HL-60/S4 treated with phorbol 12-myristate 13-acetate at 8.2 ng/mL for 4 days and 3 days (cell line): ENCODE measurements around the gene ZNF506.
"Not testable (repeated sequence)": the region's sequence is repeated elsewhere in the genome, so short reads cannot be mapped to it uniquely, and the experiment has no call there.

Experiments used
- in situ Hi-C: fragments of 300-500 bp; cut with MboI; formaldehyde crosslinking; loops from 2 replicates; pipeline ENCODE4 v1.15.0; 2022; ENCODE audit warnings: low sequenced_read_pairs

Gene ZNF506

GRCh38 chr19:19781791-19782190 is 39.8 kb downstream of the ZNF506 start:
- in situ Hi-C loops, result not testable (repeated sequence)

DNA sequence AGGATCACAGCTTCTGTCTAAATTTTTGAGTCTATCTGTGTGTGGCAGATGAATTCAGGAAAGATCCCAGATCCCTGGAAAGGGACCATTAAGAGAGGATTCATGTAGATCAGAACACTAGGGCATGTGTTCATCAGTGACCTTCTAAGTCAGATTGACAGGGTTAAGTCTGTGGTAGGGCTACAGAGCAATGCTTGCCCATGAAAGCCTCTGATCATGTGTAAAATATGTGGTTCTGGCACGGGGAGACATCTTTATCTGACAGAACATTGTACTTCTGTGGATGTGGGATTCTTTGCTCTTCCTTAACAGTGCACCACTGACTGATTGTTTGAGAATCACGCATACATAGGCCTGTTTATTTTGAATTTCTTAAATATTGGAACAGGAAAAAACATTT is 42.9 kb downstream of the ZNF506 start:
- in situ Hi-C loops, result no loop called here

GRCh38 chr19:19777692-19778091 is 43.9 kb downstream of the ZNF506 start:
- in situ Hi-C loops, result no loop called here

GRCh38 chr19:19776206-19777008 is 45.1 kb downstream of the ZNF506 start:
- in situ Hi-C loops, result no loop called here

DNA sequence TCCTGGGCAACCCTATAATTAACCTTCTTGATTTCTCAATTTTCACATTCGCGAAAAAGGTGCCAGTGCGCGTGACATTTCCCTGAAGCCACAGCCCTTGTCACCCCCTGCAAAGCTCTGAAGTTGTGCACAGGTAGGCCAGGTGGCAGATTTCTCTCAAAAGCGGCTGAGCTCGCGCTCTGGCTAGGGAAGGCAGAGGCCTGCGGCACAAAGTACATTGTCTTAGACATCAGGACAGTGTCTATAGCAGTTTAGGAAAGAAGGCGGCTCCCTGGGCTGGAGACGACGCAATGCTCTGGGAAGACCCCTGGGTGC is 45.7 kb downstream of the ZNF506 start:
- in situ Hi-C loops, result no loop called here

- in situ Hi-C loops, result no loop called here
Observed at GRCh38 chr19:19774354-19775033, 47.1 kb downstream of the ZNF506 start.

- in situ Hi-C loops, result not testable (repeated sequence)
Observed at GRCh38 chr19:19771963-19772362, 49.6 kb downstream of the ZNF506 start.

- in situ Hi-C loops, result not testable (repeated sequence)
Observed at GRCh38 chr19:19769971-19770370, 51.6 kb downstream of the ZNF506 start.

GRCh38 chr19:19758164-19758563 is 63.4 kb downstream of the ZNF506 start:
- in situ Hi-C loops, result no loop called here

DNA sequence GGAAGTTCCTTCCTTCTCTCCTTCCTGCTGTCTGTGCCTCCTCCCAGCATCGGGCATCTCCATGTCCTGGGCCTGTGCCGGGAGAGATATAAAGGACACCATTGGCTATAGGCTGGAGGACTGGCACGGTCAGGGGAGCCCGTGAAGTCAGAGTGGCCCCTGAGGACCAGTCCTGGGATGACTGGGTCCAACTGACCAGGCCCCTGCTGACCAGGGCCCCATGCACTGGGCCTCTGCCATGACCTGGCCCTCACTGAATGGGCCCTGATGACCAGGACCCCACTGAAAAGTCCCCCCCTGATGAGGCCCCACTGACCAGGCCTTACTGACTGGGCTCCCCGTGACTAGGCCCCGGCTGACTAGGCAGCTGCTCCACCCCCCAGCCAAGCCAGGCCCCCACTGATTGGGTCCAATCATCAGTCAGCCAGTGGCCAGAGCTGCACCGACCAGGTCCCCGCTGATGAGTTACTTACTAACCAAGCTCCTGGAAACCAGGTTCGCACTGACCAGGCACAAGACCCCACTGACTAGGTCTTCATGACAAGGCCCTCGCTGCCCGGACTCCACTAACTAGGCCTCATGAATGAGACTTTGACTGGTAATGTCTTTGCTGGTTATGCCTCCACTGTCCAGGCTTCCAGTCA is 68.7 kb downstream of the ZNF506 start:
- in situ Hi-C loops, result no loop called here

GRCh38 chr19:19751846-19752245 is 69.7 kb downstream of the ZNF506 start:
- in situ Hi-C loops, result no loop called here

GRCh38 chr19:19750842-19751790 is 70.4 kb downstream of the ZNF506 start:
- in situ Hi-C loops, result no loop called here

DNA sequence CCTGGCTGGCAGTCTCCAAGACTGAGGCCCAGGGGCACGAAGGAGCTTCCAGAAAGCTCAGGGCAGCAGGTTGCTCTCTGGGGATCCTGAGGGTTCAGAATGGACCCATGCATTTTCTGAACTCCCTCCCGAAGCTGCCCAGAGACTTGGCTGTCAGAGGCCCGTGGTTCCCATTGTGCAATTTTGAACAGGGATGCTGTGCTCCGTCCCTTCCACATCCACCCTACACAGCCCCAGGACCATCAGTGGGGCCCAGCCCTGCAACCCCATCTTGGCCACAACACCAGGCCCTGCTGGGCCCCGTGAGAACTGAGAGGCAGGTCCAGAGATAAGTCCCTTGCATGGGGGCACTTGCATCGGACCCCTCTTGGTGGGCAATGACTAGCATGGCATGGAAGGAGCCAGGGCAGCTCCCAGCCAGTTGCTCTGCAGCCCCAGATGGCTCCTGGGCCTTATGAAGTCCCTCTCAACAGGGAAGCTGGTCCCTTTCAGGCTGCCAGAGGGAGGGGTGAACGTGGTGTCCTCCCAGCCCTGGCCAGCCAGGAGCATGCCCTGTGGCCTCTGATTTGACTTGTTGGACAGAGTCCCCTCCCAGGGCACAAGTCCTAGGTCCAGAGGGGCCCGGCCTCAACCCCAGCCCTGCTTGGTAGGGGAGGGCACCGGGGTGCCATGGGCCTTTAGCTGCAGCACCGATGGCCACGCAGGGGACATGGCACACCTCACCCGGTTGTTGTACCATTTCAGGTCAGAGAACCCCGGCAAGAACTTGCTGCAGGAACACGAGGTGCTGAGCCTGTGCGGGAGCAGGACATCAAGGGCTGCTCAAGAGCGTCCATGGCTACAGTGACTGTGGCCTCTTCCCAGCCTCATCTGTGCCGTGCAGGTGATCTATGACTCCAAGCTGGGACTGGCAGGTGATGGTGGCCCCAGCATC is 71.4 kb downstream of the ZNF506 start:
- in situ Hi-C loops, result no loop called here

DNA sequence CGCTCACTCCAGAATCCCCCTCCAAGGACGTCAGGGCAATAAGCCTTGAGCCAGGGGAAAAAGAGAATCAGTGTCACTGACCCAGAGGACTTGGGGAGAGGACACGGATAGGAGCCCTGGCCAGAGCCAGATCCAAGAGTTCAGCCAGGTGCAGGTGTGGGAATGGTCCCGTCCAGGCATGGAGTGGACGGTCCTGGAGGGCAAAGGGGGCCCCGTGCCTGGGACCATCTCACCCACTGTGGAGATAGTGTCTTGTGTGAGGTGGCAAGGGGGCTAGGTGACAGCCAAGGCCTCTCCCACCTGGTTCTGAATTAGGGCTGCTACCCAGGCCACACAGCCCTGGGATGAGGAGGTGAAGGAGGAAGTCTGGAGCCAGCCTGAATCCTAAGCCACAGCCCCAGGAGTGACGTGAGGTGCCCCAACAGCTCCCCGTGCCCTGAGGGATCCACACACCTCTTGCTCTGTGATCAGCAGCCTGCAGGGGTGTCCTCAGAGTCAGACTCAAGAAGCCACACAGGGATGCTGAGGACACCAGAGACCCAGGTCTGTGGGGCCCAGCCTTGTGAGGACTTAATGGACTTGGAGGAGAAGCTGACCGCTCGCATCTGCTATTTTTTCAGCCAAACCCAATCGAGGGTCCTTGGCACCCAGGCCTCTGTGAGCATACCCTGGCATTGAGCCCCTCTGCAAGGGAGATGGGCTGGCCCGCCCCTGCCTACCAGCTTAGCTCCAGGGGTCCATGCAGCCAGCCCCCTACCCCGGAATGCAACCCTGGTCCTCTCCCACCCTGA is 72.2 kb downstream of the ZNF506 start:
- in situ Hi-C loops, result no loop called here

DNA sequence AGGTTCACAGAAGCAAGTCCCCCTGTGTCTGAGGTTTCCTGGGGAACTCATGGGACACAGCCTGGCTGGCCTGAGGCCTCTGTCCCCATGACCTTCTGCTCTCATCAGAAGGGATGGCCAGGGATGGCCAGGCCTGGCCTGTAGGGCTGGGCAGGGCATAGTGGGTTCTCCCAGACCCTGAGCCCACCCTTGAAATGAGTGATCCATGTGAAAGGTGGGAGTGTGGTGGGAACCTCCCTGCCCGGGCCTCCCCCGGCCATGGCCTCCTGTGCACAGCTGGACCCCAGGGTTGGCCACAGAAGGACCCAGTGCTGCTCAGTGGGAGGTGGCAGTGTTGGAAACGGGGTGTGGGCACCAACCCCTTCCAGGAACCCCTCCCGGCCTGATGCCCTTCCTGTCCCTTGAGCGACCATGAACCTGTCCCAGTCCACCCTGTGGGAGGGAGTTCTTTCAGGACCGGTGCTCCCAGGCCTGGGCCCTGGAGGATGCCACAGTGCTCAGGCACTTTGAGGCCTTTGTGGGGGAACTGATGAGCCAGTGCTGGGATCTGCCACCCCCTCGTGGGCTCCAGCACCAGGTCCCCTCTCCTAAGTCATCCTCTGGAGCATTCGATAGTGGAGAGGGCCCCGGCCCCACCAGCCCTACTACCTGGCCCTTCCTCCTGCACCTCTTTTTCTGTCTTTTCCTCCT is 73.2 kb downstream of the ZNF506 start:
- in situ Hi-C loops, result no loop called here

- in situ Hi-C loops, result no loop called here
Observed at GRCh38 chr19:19747357-19748220, 74.0 kb downstream of the ZNF506 start.
